K562 (cell line): Measurements from ENCODE around the gene SEC23A. TPM values are rescaled to one million over a fixed set of nuclear protein-coding genes. Genes with fewer than 3 reads are reported as not detected.
A peak's percentile ranks its signal among the peaks of the same experiment; 100 is the strongest.

Source experiments
- ATAC-seq: fragments of 200-7000 bp; cut with Tn5 transposase; 3 replicates; pipeline ENCODE4 v1.9.1; 2020; ENCODE audit warnings: moderate library complexity
- BruUV-seq: library from RNA; stranded (reverse); fragments of 400-500 nt; replicated peaks from 2 replicates; lab custom pipeline; 2021; lab: Mats Ljungman, UMichigan
- CTCF ChIA-PET: fragments of 300-600 bp; formaldehyde crosslinking; extraction: SDS; loops from one replicate; lab custom pipeline; 2021; ENCODE audit warnings: low intra/inter-chr PET ratio; lab: Yijun Ruan, JAX
- POLR2A ChIA-PET: fragments of 300-600, 350-650 bp; sonication (Branson Sonifier 250); formaldehyde crosslinking; extraction: SDS; loops from one replicate; lab custom pipeline; 2021; ENCODE audit warnings: antibody characterized with exemption, inconsistent platforms; lab: Yijun Ruan, JAX
- DNase-seq, 4 experiments: peaks; one replicate each; pipeline versions ENCODE4 v3.0.0 to v3.0.0-alpha.2; 2011 to 2018; ENCODE audit warnings: low spot score in 3 of 4, mixed read lengths in 3 of 4; ENCODE audit errors: extremely low read depth in 1 of 4
- FAIRE-seq: peaks from 2 replicates; lab custom pipeline; 2011; peaks lifted over from hg19 to GRCh38; lab: Jason Lieb, UNC
- H2AFZ ChIP-seq: 2 replicates; pipeline ENCODE4 v1.6.0; 2011; ENCODE audit warnings: low read depth, low read length, control low read depth, inconsistent platforms
- H3K27ac ChIP-seq: fragments of 200-600 bp; 3 replicates; pipeline ENCODE4 v1.8.0; 2011; ENCODE audit warnings: low read depth, mild to moderate bottlenecking, control low read depth, inconsistent platforms, low read length, moderate library complexity, mixed read lengths; ENCODE audit errors: extremely low read depth
- H3K27me3 ChIP-seq, 2 experiments: fragments of 300-600 bp in 1 of 2; 2 replicates in 1 of 2; 3 replicates in 1 of 2; pipeline versions ENCODE4 v1.6.0 to v1.8.0; 2011; ENCODE audit warnings: inconsistent platforms in 2 of 2, low read length in 2 of 2, mild to moderate bottlenecking in 1 of 2, mixed read lengths in 1 of 2, moderate library complexity in 1 of 2; ENCODE audit not compliant: control insufficient read depth in 2 of 2, insufficient read depth in 2 of 2
- H3K36me3 ChIP-seq: fragments of 300-600 bp; 3 replicates; pipeline ENCODE4 v1.8.0; 2011; ENCODE audit warnings: mild to moderate bottlenecking, low read length, inconsistent platforms; ENCODE audit not compliant: control insufficient read depth, insufficient read depth
- H3K4me1 ChIP-seq, 2 experiments: fragments of 200-600 bp in 1 of 2; replicated peaks in 1 of 2; 2 replicates in 1 of 2; 3 replicates in 1 of 2; pipeline versions ENCODE4 v1.5.1 to v1.8.0; 2011; ENCODE audit warnings: inconsistent platforms in 2 of 2, low read length in 2 of 2, mild to moderate bottlenecking in 1 of 2, mixed read lengths in 1 of 2, moderate library complexity in 1 of 2; ENCODE audit not compliant: control insufficient read depth in 2 of 2, insufficient read depth in 2 of 2
- H3K4me2 ChIP-seq: 2 replicates; pipeline ENCODE4 v1.6.1; 2011; ENCODE audit warnings: low read length, control low read depth, inconsistent platforms, mixed read lengths; ENCODE audit not compliant: insufficient read depth
- H3K4me3 ChIP-seq: fragments of 200-600 bp; sonication (generic), shearing (Covaris generic); 2 replicates; pipeline ENCODE4 v1.5.1; 2016; ENCODE audit warnings: control low read depth, inconsistent platforms
- H3K79me2 ChIP-seq: fragments of 200-600 bp; 3 replicates; pipeline ENCODE4 v1.8.0; 2011; ENCODE audit warnings: low read length, inconsistent platforms; ENCODE audit not compliant: control insufficient read depth, insufficient read depth
- H3K9ac ChIP-seq, 2 experiments: 2 replicates each; pipeline versions ENCODE4 v1.6.0 to v1.6.1; 2011; ENCODE audit warnings: low read depth in 2 of 2, low read length in 2 of 2, control low read depth in 1 of 2, inconsistent platforms in 1 of 2, mild to moderate bottlenecking in 1 of 2, mixed read lengths in 1 of 2; ENCODE audit not compliant: insufficient read depth in 1 of 2
- H3K9me1 ChIP-seq: one replicate; pipeline ENCODE4 v1.6.0; 2011; ENCODE audit warnings: inconsistent platforms, mild to moderate bottlenecking, low read length, moderate library complexity; ENCODE audit not compliant: control insufficient read depth, insufficient read depth
- H3K9me3 ChIP-seq: replicated peaks from 2 replicates; pipeline ENCODE4 v1.5.1; 2011; ENCODE audit warnings: low read depth, low read length, inconsistent platforms; ENCODE audit not compliant: control insufficient read depth, insufficient read depth
- H4K20me1 ChIP-seq: replicated peaks from 2 replicates; pipeline ENCODE4 v1.6.1; 2011; ENCODE audit warnings: low read length, inconsistent platforms, mixed read lengths; ENCODE audit not compliant: control insufficient read depth, insufficient read depth
- ARID1B ChIP-seq: fragments of 450-650 bp; IDR thresholded peaks from 2 replicates; pipeline ENCODE4 v1.6.1; 2016; ENCODE audit warnings: antibody characterized with exemption, mild to moderate bottlenecking, inconsistent platforms
- BACH1 ChIP-seq: fragments of 200-800 bp; sonication (Bioruptor generic); IDR thresholded peaks from 2 replicates; pipeline ENCODE4 v1.6.1; 2016; ENCODE audit warnings: missing genetic modification characterization, missing compliant biosample characterization
- BHLHE40 ChIP-seq: IDR thresholded peaks from 2 replicates; pipeline ENCODE4 v1.6.1; 2011; ENCODE audit warnings: low read length, improper control_type of control experiment
- CREM ChIP-seq: IDR thresholded peaks from 2 replicates; pipeline ENCODE4 v1.6.1; 2014; ENCODE audit warnings: antibody characterized with exemption, low read depth
- DACH1 ChIP-seq: fragments of 450-650 bp; IDR thresholded peaks from 2 replicates; pipeline ENCODE4 v1.6.1; 2018; ENCODE audit not compliant: partially characterized antibody
- EHMT2 ChIP-seq: fragments of 450-650 bp; IDR thresholded peaks from 2 replicates; pipeline ENCODE4 v1.6.1; 2018; ENCODE audit warnings: antibody characterized with exemption
- ETV5 ChIP-seq: sonication (generic); formaldehyde crosslinking; IDR thresholded peaks from 2 replicates; pipeline ENCODE4 v1.4.0; 2020; ENCODE audit warnings: low read depth, mild to moderate bottlenecking, missing genetic modification reagents
- HNRNPUL1 ChIP-seq: fragments of 200-400 bp; formaldehyde crosslinking; IDR thresholded peaks from 2 replicates; pipeline ENCODE4 v1.6.1; 2017; ENCODE audit warnings: low read length
- LCOR ChIP-seq: sonication (generic); formaldehyde crosslinking; IDR thresholded peaks from 2 replicates; pipeline ENCODE4 v1.8.0; 2022; ENCODE audit warnings: mild to moderate bottlenecking, missing genetic modification reagents
- NFYB ChIP-seq: IDR thresholded peaks from 2 replicates; pipeline ENCODE4 v1.6.1; 2011; ENCODE audit warnings: mild to moderate bottlenecking, moderate library complexity; ENCODE audit not compliant: insufficient read length; ENCODE audit errors: extremely low read depth
- NRF1 ChIP-seq, 2 experiments: fragments of 450-650 bp; IDR thresholded peaks in 1 of 2; conservative IDR thresholded peaks in 1 of 2; 2 replicates each; pipeline ENCODE4 v1.6.1; 2014; ENCODE audit warnings: mild to moderate bottlenecking in 2 of 2
- PHB ChIP-seq: fragments of 250-450 bp; sonication (Bioruptor Pico); IDR thresholded peaks from 2 replicates; pipeline ENCODE4 v1.5.0; 2021
- POU5F1 ChIP-seq: fragments of 150-350 bp; IDR thresholded peaks from 2 replicates; pipeline ENCODE4 v1.6.1; 2014; ENCODE audit warnings: borderline replicate concordance, low read length, low read depth, mild to moderate bottlenecking; ENCODE audit not compliant: partially characterized antibody
- PTRF ChIP-seq: fragments of 450-650 bp; IDR thresholded peaks from 2 replicates; pipeline ENCODE4 v1.6.1; 2016; ENCODE audit warnings: mild to moderate bottlenecking, missing genetic modification characterization, missing compliant biosample characterization
- PURB ChIP-seq: sonication (generic); formaldehyde crosslinking; IDR thresholded peaks from 2 replicates; pipeline ENCODE4 v1.9.0; 2021; ENCODE audit warnings: low read depth, mild to moderate bottlenecking, missing genetic modification reagents
- RFX5 ChIP-seq: IDR thresholded peaks from 2 replicates; pipeline ENCODE4 v1.6.1; 2011; ENCODE audit warnings: low read depth, mild to moderate bottlenecking, improper control_type of control experiment, low read length
- ZNF212 ChIP-seq: fragments of 450-650 bp; formaldehyde crosslinking; IDR thresholded peaks from 2 replicates; pipeline ENCODE4 v1.4.0; 2020; ENCODE audit warnings: mild to moderate bottlenecking
- WGBS: fragments of 100-300 bp; shearing (Covaris generic); methylation state at CpG from one replicate; pipeline ENCODE4 v1.1.6; 2016; ENCODE audit warnings: low coverage, mixed read lengths; ENCODE audit not compliant: insufficient coverage; ENCODE audit errors: missing lambda C conversion rate; 5-methylcytosine and 5-hydroxymethylcytosine counted together
- in situ Hi-C: fragments of 300-500 bp; cut with MboI; formaldehyde crosslinking; loops from 4 replicates; pipeline ENCODE4 v1.15.0; 2018; ENCODE audit warnings: inconsistent platforms, mixed read lengths
- intact Hi-C: fragments of 100-400 bp; cut with micrococcal nuclease; formaldehyde crosslinking; loops from 2 replicates; pipeline ENCODE4 v1.14.2; 2022
- polyA plus RNA-seq, 8 experiments: library from polyadenylated mRNA; depleted of rRNA in 4 of 8; stranded (reverse) in 5 of 8; unstranded in 3 of 8; fragments of >200 nt; fragmentation: Nextera tagmentation in 2 of 8; fragmentation: Illumina TruSeq in 1 of 8; extraction: Ambion mirVana in 2 of 8; extraction: Trizol in 1 of 8; gene quantifications; 2 replicates each; pipeline versions ENCODE4 v1.2.1 to v1.2.3, GENCODE V29; 2011 to 2014; ENCODE audit warnings: inconsistent platforms in 1 of 8, missing spikeins in 1 of 8
- total RNA-seq, 7 experiments: library from RNA; depleted of rRNA in 6 of 7; stranded (reverse); fragments of >200 nt in 6 of 7; fragmentation: Illumina TruSeq in 2 of 7; extraction: Trizol in 2 of 7; gene quantifications; 2 replicates each; pipeline versions ENCODE4 v1.2.1 to v1.2.3, GENCODE V29; 2011 to 2021; ENCODE audit warnings: low replicate concordance in 1 of 7
- TF ChIP-seq, protein P1 (sequence below), 3 experiments: IDR thresholded peaks in 2 of 3; conservative IDR thresholded peaks in 1 of 3; 2 replicates each; pipeline ENCODE4 v1.5.1; 2011 to 2012; ENCODE audit warnings: low read length in 3 of 3, mild to moderate bottlenecking in 3 of 3, control low read depth in 2 of 3, improper control_type of control experiment in 1 of 3, inconsistent platforms in 1 of 3, low read depth in 1 of 3, mixed read lengths in 1 of 3, moderate library complexity in 1 of 3; ENCODE audit not compliant: insufficient read depth in 2 of 3
- TF ChIP-seq, protein P2 (sequence below): fragments of 250-450 bp; sonication (Bioruptor Pico); IDR thresholded peaks from 2 replicates; pipeline ENCODE4 v1.5.0; 2021
- TF ChIP-seq, protein P3 (sequence below): fragments of 450-650 bp; conservative IDR thresholded peaks from 2 replicates; pipeline ENCODE4 v1.6.1; 2016; ENCODE audit warnings: missing genetic modification characterization, low read depth, mild to moderate bottlenecking, missing compliant biosample characterization, moderate library complexity

The SEC23A gene
- total and polyA plus RNA-seq, 9 of the 15 experiments (the other 6 are each of a cell fraction or from before 2014, with no cell fraction given) = 5.5 to 47.0 (median 14.5) TPM

DNA sequence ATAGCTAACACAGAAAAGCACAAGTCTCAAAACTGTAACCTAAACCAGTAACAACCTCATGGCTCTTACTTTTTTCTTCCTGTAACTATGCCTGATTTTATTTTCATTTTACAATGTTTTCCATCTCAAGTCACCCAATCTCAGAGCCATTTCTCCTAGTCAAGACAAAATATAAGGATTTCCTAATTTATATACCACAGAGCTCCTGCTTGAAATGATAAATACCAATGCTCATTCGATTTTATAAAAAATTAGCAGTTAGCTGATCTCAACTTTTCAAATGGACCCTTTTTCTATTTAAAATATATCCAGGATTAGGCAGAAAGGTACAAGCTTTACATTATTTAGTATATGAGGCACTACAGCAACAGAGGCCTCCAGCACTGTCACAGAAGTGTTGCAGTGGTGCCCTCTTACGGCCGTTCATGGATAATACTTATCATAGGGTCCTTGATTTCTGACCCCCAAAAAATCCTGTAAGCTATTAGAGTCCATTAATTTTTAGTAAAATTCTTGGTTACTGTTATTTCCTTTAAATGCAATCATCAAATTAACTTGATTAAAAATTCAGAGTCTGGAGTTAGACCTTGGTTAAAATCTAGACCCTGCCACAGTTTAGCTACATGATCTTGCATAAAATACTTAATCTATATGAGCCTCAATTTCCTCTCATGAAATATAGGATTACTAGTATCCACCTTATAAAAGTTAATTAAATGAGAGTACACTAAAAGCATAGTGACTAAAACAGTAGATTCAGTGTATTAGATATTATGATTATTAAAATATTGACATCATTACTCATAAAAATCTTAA is 68.3 kb downstream of the SEC23A start (continued):
- TF ChIP-seq, protein P1, sequence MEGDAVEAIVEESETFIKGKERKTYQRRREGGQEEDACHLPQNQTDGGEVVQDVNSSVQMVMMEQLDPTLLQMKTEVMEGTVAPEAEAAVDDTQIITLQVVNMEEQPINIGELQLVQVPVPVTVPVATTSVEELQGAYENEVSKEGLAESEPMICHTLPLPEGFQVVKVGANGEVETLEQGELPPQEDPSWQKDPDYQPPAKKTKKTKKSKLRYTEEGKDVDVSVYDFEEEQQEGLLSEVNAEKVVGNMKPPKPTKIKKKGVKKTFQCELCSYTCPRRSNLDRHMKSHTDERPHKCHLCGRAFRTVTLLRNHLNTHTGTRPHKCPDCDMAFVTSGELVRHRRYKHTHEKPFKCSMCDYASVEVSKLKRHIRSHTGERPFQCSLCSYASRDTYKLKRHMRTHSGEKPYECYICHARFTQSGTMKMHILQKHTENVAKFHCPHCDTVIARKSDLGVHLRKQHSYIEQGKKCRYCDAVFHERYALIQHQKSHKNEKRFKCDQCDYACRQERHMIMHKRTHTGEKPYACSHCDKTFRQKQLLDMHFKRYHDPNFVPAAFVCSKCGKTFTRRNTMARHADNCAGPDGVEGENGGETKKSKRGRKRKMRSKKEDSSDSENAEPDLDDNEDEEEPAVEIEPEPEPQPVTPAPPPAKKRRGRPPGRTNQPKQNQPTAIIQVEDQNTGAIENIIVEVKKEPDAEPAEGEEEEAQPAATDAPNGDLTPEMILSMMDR (IDR thresholded peaks at IDR 0.05 in 2 of 3, conservative IDR thresholded peaks at IDR 0.05 in 1 of 3; ENCODE audit: insufficient read depth in 2 of 3, low read depth in 1 of 3, low read length in 3 of 3) = peak in 2 of 3 experiments; percentile 24 to 37; a peak in 3 of 6 replicates
- TF ChIP-seq, protein P2, sequence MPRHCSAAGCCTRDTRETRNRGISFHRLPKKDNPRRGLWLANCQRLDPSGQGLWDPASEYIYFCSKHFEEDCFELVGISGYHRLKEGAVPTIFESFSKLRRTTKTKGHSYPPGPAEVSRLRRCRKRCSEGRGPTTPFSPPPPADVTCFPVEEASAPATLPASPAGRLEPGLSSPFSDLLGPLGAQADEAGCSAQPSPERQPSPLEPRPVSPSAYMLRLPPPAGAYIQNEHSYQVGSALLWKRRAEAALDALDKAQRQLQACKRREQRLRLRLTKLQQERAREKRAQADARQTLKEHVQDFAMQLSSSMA = no peak
- no peak for TF ChIP-seq POU5F1
- TF ChIP-seq NRF1 (conservative IDR thresholded peaks at IDR 0.05 in 1 of 2, IDR thresholded peaks at IDR 0.05 in 1 of 2) = no peak
- TF ChIP-seq HNRNPUL1 = no peak

DNA sequence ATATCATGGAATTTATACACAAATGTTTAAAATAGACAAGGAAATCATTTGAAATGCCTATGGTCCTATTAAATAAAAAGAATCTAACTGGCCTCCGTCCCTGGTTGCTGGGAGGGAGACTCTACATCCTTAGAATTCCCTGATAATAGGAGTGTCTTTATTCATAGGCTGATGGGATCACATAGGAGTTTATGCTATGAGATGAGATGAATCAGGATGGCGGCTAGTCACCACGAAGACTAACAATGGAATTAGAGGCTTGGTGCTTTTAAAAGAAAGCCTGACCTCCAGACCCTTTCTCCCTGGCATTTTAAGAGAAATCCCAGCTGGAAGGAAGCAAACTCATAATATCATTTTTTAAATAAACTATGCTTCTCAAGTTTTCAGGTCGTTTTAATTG is 69.7 kb downstream of the SEC23A start:
- no TSS peak for BruUV-seq
- H3K79me2 ChIP-seq = no peaks in the 10 kb centered on the region
- FAIRE-seq = no peak
- CTCF ChIA-PET = no interaction called here
- in situ Hi-C loops (no loop called here), intact Hi-C loops (no loop called here)
- DNase-seq = no peak
- TF ChIP-seq LCOR (CRISPR knock-in tag) (no peak), DACH1 (no peak), BACH1 (no peak), EHMT2 (no peak), PURB (CRISPR knock-in tag) (no peak), BHLHE40 (no peak), ARID1B (no peak), CREM (no peak), PTRF (tag) (no peak), RFX5 (no peak), ZNF212 (CRISPR knock-in tag) (no peak), ETV5 (CRISPR knock-in tag) (no peak), PHB (CRISPR knock-in tag) (no peak), NFYB (no peak)
- TF ChIP-seq, protein P3, sequence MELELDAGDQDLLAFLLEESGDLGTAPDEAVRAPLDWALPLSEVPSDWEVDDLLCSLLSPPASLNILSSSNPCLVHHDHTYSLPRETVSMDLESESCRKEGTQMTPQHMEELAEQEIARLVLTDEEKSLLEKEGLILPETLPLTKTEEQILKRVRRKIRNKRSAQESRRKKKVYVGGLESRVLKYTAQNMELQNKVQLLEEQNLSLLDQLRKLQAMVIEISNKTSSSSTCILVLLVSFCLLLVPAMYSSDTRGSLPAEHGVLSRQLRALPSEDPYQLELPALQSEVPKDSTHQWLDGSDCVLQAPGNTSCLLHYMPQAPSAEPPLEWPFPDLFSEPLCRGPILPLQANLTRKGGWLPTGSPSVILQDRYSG = no peak
- POLR2A ChIA-PET = no interaction called here
- no peak for ATAC-seq
- no peaks in the 10 kb centered on the region for H3K9me1 ChIP-seq
- WGBS = 65% methylated on average over 4 of the region's 4 CpGs
- H3K4me3 ChIP-seq = no peak overlapping the region
- H3K9ac ChIP-seq = no peak overlapping the region
- no peaks in the 10 kb centered on the region for H3K4me1 ChIP-seq
- H3K36me3 ChIP-seq = peaks cover 4% of the 10 kb centered on the region; the same call in 2 of the 3 replicates
- H3K4me2 ChIP-seq = no peak overlapping the region
- no peak overlapping the region for H3K27ac ChIP-seq
- H3K9me3 ChIP-seq = no peaks in the 10 kb centered on the region
- no peaks in the 10 kb centered on the region for H4K20me1 ChIP-seq
- H2AFZ ChIP-seq = no peak overlapping the region
- no peaks in the 10 kb centered on the region for H3K27me3 ChIP-seq
